Esophagus squamous epithelium (tissue), 5 donors: ENCODE data around the gene NOL4. TPM values are rescaled to one million over a fixed set of nuclear protein-coding genes. Genes with fewer than 3 reads are reported as not detected.
"Not testable (repeated sequence)": the region's sequence is repeated elsewhere in the genome, so short reads cannot be mapped to it uniquely, and the experiment has no call there.

ENCODE experiments used
- DNase-seq: peaks from one replicate; lab custom pipeline; 2025; lab: John Stamatoyannopoulos, UW
- H3K27ac ChIP-seq, 4 donors: fragments of 200-600 bp; sonication (generic); one replicate each; pipeline ENCODE4 v1.5.1; 2016 to 2019; ENCODE audit warnings: mild to moderate bottlenecking in 1 of 4
- H3K27me3 ChIP-seq, 4 donors: fragments of 200-600 bp; sonication (generic); 1 replicate in 3 of 4; 2 replicates in 1 of 4; pipeline versions ENCODE4 v1.5.1 to v1.6.0; 2017 to 2021; ENCODE audit warnings: antibody characterized with exemption in 1 of 4
- H3K36me3 ChIP-seq, 3 donors: fragments of 200-600 bp; sonication (generic); one replicate each; pipeline ENCODE4 v1.5.1; 2016 to 2019
- H3K4me1 ChIP-seq, 3 donors: fragments of 200-600 bp; sonication (generic); one replicate each; pipeline ENCODE4 v1.5.1; 2017 to 2019
- H3K4me3 ChIP-seq, 4 donors: fragments of 200-600 bp; sonication (generic); 1 replicate in 3 of 4; 2 replicates in 1 of 4; pipeline ENCODE4 v1.5.1; 2016 to 2019; ENCODE audit warnings: mild to moderate bottlenecking in 2 of 4, moderate library complexity in 1 of 4
- H3K9me3 ChIP-seq, 3 donors: fragments of 200-600 bp; sonication (generic); one replicate each; pipeline ENCODE4 v1.5.1; 2016 to 2019
- POLR2A ChIP-seq, 4 donors: fragments of 450-650 bp; IDR thresholded peaks; one replicate each; pipeline ENCODE4 v1.6.1; 2017; ENCODE audit warnings: antibody characterized with exemption in 4 of 4, mild to moderate bottlenecking in 4 of 4, moderate library complexity in 3 of 4
- WGBS, 2 donors: methylation state at CpG; one replicate each; pipeline ENCODE4 v1.1.5; 2018; 5-methylcytosine and 5-hydroxymethylcytosine counted together
- intact Hi-C: fragments of 100-400 bp; cut with DNase I; formaldehyde crosslinking; loops from one replicate; pipeline ENCODE4 v1.15.0; 2022
- total RNA-seq, 4 donors: library from RNA; depleted of rRNA; stranded (reverse); fragments of >200 nt; gene quantifications; one replicate each; pipeline ENCODE4 v1.1.0, GENCODE V29; 2016
- TF ChIP-seq, protein P1 (sequence below), 6 experiments: fragments of 450-650 bp in 4 of 6; fragments of 200-600 bp in 2 of 6; sonication (generic) in 2 of 6; IDR thresholded peaks; one replicate each; pipeline ENCODE4 v1.5.1; 2016 to 2019; ENCODE audit warnings: antibody characterized with exemption in 6 of 6, mild to moderate bottlenecking in 4 of 6, moderate library complexity in 4 of 6
- donor health status: DM: yes; HTN: yes; CAD: no.

Gene NOL4
- total RNA-seq, 4 donors from 2014 or later = not detected

DNA sequence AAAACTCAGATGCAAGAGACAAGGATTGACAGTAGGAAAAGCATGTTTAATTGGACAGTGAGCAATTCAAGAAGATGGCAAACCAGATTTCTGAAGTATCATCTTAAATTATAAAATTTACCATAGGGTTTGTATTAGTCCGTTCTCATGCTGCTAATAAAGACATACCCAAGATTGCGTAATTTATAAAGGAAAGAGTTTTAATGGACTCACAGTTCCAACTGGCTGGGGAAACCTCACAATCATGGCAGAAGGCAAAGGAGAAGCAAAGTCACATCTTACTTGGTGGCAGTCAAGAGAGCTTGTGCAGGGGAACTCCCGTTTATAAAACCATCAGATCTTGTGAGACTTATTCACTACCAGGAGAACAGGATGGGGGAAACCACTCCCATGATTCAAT, 24.0 kb upstream of the NOL4 start:
- H3K4me1 ChIP-seq = no peaks in the 10 kb centered on the region
- intact Hi-C loops = no loop called here
- H3K4me3 ChIP-seq = no peak overlapping the region
- 78 to 81% methylated on average over 3 of the region's 3 CpGs for WGBS, 2 donors
- no peak for TF ChIP-seq POLR2A (IDR thresholded peaks at IDR 0.05)
- TF ChIP-seq, protein P1, sequence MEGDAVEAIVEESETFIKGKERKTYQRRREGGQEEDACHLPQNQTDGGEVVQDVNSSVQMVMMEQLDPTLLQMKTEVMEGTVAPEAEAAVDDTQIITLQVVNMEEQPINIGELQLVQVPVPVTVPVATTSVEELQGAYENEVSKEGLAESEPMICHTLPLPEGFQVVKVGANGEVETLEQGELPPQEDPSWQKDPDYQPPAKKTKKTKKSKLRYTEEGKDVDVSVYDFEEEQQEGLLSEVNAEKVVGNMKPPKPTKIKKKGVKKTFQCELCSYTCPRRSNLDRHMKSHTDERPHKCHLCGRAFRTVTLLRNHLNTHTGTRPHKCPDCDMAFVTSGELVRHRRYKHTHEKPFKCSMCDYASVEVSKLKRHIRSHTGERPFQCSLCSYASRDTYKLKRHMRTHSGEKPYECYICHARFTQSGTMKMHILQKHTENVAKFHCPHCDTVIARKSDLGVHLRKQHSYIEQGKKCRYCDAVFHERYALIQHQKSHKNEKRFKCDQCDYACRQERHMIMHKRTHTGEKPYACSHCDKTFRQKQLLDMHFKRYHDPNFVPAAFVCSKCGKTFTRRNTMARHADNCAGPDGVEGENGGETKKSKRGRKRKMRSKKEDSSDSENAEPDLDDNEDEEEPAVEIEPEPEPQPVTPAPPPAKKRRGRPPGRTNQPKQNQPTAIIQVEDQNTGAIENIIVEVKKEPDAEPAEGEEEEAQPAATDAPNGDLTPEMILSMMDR (IDR thresholded peaks at IDR 0.05) = no peak
- H3K36me3 ChIP-seq = no peaks in the 10 kb centered on the region
- H3K9me3 ChIP-seq = peaks cover 0 to 10% (median 0%) of the 10 kb centered on the region in 3 donors
- no peak for DNase-seq
- H3K27ac ChIP-seq = no peak overlapping the region
- H3K27me3 ChIP-seq = no peaks in the 10 kb centered on the region

DNA sequence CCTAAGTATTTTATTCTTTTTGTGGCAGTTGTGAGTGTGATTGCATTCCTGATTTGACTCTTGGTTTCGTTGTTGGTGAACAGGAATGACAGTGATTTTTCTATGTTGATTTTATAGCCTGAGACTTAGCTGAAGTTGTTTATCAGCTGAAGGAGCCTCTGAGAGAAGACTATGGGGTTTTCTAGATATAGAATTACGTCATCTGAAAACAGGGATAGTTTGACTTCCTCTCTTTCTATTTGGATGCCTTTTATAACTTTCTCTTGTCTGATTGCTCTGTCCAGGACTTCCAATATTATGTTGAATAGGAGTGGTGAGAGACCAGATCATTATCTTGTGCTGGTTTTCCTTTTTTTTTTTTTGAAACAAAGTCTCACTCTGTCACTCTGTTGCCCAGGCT, 18.0 kb upstream of the NOL4 start:
- 51 to 55% methylated on average over 2 of the region's 2 CpGs for WGBS, 2 donors
- intact Hi-C loops = no loop called here

DNA sequence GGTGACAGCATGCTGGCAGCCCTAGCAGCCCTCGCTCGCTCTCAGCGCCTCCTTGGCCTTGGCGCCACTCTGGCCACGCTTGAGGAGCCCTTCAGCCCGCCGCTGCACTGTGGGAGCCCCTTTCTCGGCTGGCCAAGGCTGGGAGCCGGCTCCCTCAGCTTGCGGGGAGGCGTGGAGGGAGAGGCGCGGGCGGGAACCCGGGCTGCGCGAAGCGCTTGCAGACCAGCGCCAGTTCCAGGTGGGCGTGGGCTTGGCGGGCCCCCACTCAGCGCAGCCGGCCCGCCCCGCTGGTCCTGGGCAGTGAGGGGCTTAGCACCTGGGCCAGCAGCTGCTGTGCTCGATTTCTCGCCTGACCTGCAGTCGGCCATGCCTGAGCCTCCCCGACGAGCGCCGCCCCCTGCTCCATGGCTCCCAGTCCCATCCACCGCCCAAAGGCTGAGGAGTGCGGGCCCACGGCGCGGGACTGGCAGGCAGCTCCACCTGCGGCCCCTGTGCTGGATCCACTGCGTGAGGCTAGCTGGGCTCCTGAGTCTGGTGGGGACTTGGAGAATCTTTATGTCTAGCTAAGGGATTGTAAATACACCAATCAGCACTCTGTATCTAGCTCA, 9.2 kb upstream of the NOL4 start:
- intact Hi-C loops, H3K27ac ChIP-seq, H3K27me3 ChIP-seq, H3K4me1 ChIP-seq, DNase-seq, H3K4me3 ChIP-seq, H3K36me3 ChIP-seq, H3K9me3 ChIP-seq: not testable (repeated sequence)
- 88 to 95% methylated on average over 7 to 10 of the region's 39 CpGs for WGBS, 2 donors

More for the DNA sequence above, 18.0 kb upstream of the NOL4 start:
- H3K9me3 ChIP-seq = peaks cover 0 to 6% (median 0%) of the 10 kb centered on the region in 3 donors
- no peak overlapping the region for H3K4me3 ChIP-seq
- no peak for TF ChIP-seq POLR2A (IDR thresholded peaks at IDR 0.05)
- TF ChIP-seq, protein P1 (IDR thresholded peaks at IDR 0.05) = no peak
- no peaks in the 10 kb centered on the region for H3K4me1 ChIP-seq
- H3K36me3 ChIP-seq = no peaks in the 10 kb centered on the region
- H3K27ac ChIP-seq = no peak overlapping the region
- no peaks in the 10 kb centered on the region for H3K27me3 ChIP-seq
- DNase-seq = no peak

DNA sequence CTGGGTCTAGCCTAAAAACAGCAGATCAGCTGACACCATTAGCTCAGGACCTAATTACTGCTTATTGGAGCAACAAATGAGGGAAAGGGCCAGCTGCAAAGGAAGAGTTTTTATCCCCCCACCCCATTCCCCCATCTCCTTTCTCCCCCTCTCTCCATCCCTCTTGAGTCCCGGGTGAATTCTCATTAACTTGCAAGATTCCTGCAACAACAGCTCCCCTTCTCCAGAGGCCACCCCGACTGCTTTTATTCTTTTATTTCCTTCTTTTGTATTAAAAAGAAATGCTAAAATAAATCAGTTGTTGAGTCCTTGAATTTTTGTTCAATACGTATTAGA, 473 bp upstream of the NOL4 start:
- TF ChIP-seq, protein P1 (IDR thresholded peaks at IDR 0.05) = no peak
- no peak for TF ChIP-seq POLR2A (IDR thresholded peaks at IDR 0.05)
- WGBS, 2 donors = 10 to 12% methylated on average over 3 of the region's 3 CpGs
- Histone ChIP-seq H3K4me1 (peaks cover 14 to 36% (median 31%) of the 10 kb centered on the region in 3 donors), H3K36me3 (no peaks in the 10 kb centered on the region), H3K4me3 (peak overlapping the region in 2 of 4 donors; percentile 43 to 63), H3K9me3 (no peaks in the 10 kb centered on the region), H3K27ac (no peak overlapping the region), H3K27me3 (peaks cover 5 to 84% (median 21%) of the 10 kb centered on the region in 4 donors)
- intact Hi-C loops = no loop called here
- no peak for DNase-seq

DNA sequence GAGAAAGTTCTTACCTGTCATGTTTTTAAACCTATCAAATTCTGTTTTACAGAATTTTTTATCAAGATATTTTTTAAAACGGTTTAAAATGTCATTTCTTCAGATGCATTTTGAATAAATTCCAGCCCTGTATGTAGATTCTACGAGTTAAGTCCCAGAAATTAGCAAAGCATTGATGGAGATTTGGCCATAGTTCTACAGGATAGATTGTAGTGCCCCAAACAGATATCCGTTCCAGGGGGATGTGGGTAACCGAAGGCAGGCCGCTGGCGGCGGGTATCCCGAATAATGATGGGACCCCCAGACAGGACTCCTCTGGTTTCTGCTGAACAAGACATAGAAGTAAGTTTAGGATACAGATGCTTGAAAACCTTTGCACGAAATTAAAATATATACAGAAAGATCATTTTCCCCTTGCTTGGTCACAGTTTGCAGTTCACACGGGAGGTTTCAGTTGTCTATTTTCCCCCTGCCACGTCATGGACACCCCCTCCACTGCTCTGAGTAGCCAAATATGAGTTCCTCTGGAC, 755 bp downstream of the NOL4 start:
- no peak overlapping the region for H3K27ac ChIP-seq
- no peak for DNase-seq
- H3K27me3 ChIP-seq = peaks cover 5 to 90% (median 21%) of the 10 kb centered on the region in 4 donors
- TF ChIP-seq, protein P1 (IDR thresholded peaks at IDR 0.05) = no peak
- no peak for TF ChIP-seq POLR2A (IDR thresholded peaks at IDR 0.05)
- intact Hi-C loops = no loop called here
- no peaks in the 10 kb centered on the region for H3K9me3 ChIP-seq
- WGBS, 2 donors = 1 to 8% methylated on average over 11 of the region's 11 CpGs
- H3K4me3 ChIP-seq = peak overlapping the region in 3 of 4 donors; percentile 38 to 63 (median 43)
- peaks cover 14 to 36% (median 31%) of the 10 kb centered on the region in 3 donors for H3K4me1 ChIP-seq
- no peaks in the 10 kb centered on the region for H3K36me3 ChIP-seq
